ENCODE measurements around the gene MICAL3. TPM values are rescaled to one million over a fixed set of nuclear protein-coding genes. Genes with fewer than 3 reads are reported as not detected.

MICAL3 gene
- total RNA-seq, 1 donor from 2014 or later = 36.9 TPM

DNA sequence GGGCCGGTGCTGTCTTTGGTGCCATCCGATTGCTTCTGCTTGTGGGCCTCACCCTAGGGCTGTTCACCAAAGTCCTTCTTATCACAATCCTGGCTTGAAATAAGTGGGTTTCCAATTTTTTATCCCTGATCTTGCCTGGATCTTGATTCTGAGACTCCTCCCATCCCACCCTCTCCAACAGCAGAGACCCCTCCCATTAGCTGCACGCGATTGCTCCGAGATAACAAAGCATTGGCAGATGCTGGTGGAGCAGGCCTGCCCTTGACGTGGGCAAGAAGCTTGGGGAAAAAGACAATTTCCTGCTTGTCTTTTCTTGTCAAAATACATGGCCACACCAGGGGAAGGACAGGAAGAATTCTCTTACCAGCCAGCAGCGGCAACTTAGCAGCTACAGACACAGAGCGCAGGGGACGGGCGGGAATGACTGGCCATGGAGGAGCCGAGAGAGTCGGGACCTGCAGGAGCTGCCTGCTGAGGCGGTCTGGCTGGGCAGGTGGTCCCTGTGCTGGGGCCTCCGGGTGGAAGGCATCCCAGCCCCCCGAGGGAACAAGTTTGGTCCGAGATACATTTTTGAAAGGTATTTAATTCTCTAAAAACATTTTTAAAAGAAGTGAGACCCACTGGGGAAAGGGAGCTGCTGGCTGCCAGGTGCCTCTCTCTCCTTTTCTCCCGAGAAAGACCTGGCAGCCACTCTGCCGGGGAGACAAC is 240.4 kb downstream of the MICAL3 start:
- intact Hi-C loops (cut with DNase I) = no loop called here
- peaks cover 0 to 4% of the 10 kb centered on the region in 2 donors for H3K36me3 ChIP-seq
- TF ChIP-seq, protein P1, sequence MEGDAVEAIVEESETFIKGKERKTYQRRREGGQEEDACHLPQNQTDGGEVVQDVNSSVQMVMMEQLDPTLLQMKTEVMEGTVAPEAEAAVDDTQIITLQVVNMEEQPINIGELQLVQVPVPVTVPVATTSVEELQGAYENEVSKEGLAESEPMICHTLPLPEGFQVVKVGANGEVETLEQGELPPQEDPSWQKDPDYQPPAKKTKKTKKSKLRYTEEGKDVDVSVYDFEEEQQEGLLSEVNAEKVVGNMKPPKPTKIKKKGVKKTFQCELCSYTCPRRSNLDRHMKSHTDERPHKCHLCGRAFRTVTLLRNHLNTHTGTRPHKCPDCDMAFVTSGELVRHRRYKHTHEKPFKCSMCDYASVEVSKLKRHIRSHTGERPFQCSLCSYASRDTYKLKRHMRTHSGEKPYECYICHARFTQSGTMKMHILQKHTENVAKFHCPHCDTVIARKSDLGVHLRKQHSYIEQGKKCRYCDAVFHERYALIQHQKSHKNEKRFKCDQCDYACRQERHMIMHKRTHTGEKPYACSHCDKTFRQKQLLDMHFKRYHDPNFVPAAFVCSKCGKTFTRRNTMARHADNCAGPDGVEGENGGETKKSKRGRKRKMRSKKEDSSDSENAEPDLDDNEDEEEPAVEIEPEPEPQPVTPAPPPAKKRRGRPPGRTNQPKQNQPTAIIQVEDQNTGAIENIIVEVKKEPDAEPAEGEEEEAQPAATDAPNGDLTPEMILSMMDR (IDR thresholded peaks at IDR 0.05) = no peak
- no peak overlapping the region for H3K27ac ChIP-seq
- peaks cover 0 to 5% of the 10 kb centered on the region in 2 donors for H3K4me1 ChIP-seq
- H3K27me3 ChIP-seq = no peaks in the 10 kb centered on the region
- no peak for DNase-seq (ENCODE audit: low spot score in 2 of 2)
- H3K4me3 ChIP-seq = no peak overlapping the region
- H3K9me3 ChIP-seq = no peaks in the 10 kb centered on the region

DNA sequence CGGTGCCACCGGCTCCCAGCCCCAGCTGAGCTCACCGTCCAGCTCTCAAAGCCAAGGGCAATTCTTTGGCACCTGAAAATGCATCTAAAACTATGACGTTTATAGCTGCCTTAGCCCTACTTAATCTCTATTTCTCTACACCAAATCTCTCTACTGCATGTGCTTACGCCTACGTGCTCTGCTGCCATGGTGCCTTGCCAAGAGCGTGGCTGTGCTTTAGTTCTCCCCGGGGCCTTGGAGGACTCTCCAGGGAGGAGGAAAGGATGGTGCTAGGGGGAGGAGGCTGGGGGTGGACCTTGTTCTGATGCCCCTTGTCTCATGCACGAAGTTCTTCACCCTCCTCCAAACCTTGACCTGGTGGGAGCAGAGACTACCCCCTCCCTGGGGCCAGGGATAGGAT is 241.0 kb downstream of the MICAL3 start:
- Histone ChIP-seq H3K27me3 (no peaks in the 10 kb centered on the region), H3K4me3 (no peak overlapping the region), H3K27ac (no peak overlapping the region), H3K4me1 (peaks cover 0 to 5% of the 10 kb centered on the region in 2 donors), H3K36me3 (no peaks in the 10 kb centered on the region), H3K9me3 (no peaks in the 10 kb centered on the region)
- intact Hi-C loops (cut with DNase I) = no loop called here
- TF ChIP-seq, protein P1 (IDR thresholded peaks at IDR 0.05) = no peak
- DNase-seq (ENCODE audit: low spot score in 2 of 2) = no peak

DNA sequence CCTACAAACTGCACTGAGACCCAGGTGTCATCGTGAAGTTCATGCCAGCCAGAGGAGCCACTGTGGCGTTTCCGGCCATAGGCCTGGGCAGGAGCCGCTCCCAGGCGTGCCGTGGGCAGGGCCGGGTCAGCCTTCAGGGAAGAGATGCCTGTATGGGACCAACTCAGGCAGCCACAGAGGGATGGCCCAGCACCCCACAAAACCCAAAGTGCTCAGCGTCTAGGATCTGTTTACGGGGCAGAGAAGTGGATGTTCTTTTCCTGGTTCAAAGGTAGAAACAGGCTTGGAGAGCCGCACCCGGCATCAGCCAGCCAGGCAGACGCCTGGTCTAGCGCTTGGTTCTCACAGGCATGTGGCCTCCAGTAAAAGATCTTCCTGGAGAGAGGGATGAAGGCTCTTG is 241.7 kb downstream of the MICAL3 start:
- H3K27me3 ChIP-seq = no peaks in the 10 kb centered on the region
- H3K4me3 ChIP-seq = no peak overlapping the region
- H3K4me1 ChIP-seq = peaks cover 0 to 5% of the 10 kb centered on the region in 2 donors
- H3K9me3 ChIP-seq = no peaks in the 10 kb centered on the region
- H3K27ac ChIP-seq = no peak overlapping the region
- no peak for DNase-seq (ENCODE audit: low spot score in 2 of 2)
- H3K36me3 ChIP-seq = no peaks in the 10 kb centered on the region
- intact Hi-C loops (cut with DNase I) = no loop called here
- TF ChIP-seq, protein P1 (IDR thresholded peaks at IDR 0.05) = no peak

DNA sequence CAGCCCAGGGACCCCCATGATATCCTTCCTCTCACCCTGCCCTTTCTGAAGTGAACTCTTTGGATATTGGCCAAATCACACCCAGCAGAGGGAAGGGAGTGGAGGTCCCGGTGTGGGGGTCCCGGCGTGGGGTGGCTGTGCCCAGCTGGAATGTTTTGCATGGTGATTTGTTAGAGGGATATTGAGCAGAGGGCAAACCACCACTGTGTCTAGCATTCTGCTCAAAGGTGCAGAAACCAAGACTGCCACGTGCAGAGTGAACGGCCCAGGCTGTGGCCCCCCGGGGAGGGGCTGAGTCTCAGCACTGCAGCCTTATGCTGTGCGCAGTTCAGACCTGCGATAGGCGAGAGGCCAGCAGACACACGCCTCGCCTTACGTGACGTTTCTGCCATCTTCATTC is 242.2 kb downstream of the MICAL3 start:
- DNase-seq (ENCODE audit: low spot score in 2 of 2) = no peak
- TF ChIP-seq, protein P1 (IDR thresholded peaks at IDR 0.05) = no peak
- H3K27me3 ChIP-seq = no peaks in the 10 kb centered on the region
- no peak overlapping the region for H3K4me3 ChIP-seq
- peaks cover 0 to 5% of the 10 kb centered on the region in 2 donors for H3K4me1 ChIP-seq
- no peaks in the 10 kb centered on the region for H3K36me3 ChIP-seq
- no peaks in the 10 kb centered on the region for H3K9me3 ChIP-seq
- intact Hi-C loops (cut with DNase I) = no loop called here
- H3K27ac ChIP-seq = no peak overlapping the region

DNA sequence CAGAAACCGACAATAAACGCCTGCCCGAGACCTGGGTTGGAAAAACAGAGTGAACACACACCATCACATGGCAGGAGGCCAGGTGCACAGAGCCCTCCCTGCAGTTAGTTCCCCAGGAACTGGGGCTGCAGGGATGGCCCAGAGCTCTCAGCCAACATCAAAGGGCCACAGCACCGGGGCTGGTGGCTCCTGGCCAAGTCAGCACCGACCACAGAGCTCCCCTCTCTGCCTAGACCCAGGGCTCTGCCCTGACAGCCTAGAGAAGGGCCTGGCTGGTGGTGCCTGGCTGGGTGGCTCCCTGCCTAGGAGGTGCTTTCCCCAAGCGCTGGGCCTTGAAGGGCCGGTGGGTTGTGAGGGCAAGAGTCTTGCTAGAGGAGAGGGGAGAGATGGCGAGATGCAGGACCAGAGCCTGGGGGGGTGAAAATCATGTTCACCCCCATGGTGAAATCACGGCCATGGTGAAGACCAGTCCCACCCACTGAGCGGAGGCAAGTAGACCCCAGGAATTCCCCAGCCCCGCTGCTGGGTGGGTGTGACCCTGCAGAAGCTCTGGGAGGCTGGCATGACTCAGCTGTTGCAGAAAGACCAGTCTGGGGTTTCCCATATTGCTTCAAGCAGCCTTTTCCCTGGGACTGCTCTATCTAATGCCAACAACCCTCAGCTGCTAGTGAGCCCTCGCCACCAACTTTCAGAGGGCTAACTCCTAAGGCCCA is 242.9 kb downstream of the MICAL3 start:
- H3K4me1 ChIP-seq = peaks cover 0 to 5% of the 10 kb centered on the region in 2 donors
- DNase-seq (ENCODE audit: low spot score in 2 of 2) = no peak
- H3K27me3 ChIP-seq = no peaks in the 10 kb centered on the region
- H3K36me3 ChIP-seq = no peaks in the 10 kb centered on the region
- TF ChIP-seq, protein P1 (IDR thresholded peaks at IDR 0.05) = no peak
- no peaks in the 10 kb centered on the region for H3K9me3 ChIP-seq
- intact Hi-C loops (cut with DNase I) = no loop called here
- no peak overlapping the region for H3K27ac ChIP-seq
- H3K4me3 ChIP-seq = no peak overlapping the region

Data from ascending aorta (tissue), 2 donors.